HG03520 (cell line): Measurements from ENCODE around the gene SPRTN.

Experiments
- ATAC-seq: cut with Tn5 transposase; IDR thresholded peaks from one replicate; pipeline ENCODE4 v1.9.1; 2021; ENCODE audit warnings: mild to moderate bottlenecking, moderate library complexity; ENCODE audit not compliant: unreplicated experiment

The SPRTN gene

GRCh38 chr1:231376101-231376500 lies 38.0 kb downstream of the SPRTN start:
- no peak for ATAC-seq

GRCh38 chr1:231376875-231377549 lies 38.9 kb downstream of the SPRTN start:
- no peak for ATAC-seq

- ATAC-seq: no peak
These were observed 43.6 kb downstream of the SPRTN start for GRCh38 chr1:231381729-231382128.

GRCh38 chr1:231382426-231382825 lies 44.3 kb downstream of the SPRTN start:
- no peak for ATAC-seq

- ATAC-seq: no peak
These were observed 45.2 kb downstream of the SPRTN start for GRCh38 chr1:231383159-231383860.

GRCh38 chr1:231384696-231385415 lies 46.8 kb downstream of the SPRTN start:
- no peak for ATAC-seq

- ATAC-seq: no peak
These were observed 47.3 kb downstream of the SPRTN start for GRCh38 chr1:231385416-231385748.

- no peak for ATAC-seq
These were observed 48.4 kb downstream of the SPRTN start for GRCh38 chr1:231386466-231386865.

GRCh38 chr1:231387770-231388669 lies 49.9 kb downstream of the SPRTN start:
- no peak for ATAC-seq

- no peak for ATAC-seq
These were observed 52.0 kb downstream of the SPRTN start for GRCh38 chr1:231390071-231390470.

GRCh38 chr1:231392389-231393131 lies 54.5 kb downstream of the SPRTN start:
- ATAC-seq: no peak

- no peak for ATAC-seq
These were observed 55.6 kb downstream of the SPRTN start for GRCh38 chr1:231393668-231394067.

- no peak for ATAC-seq
These were observed 57.2 kb downstream of the SPRTN start for GRCh38 chr1:231395076-231395997.

- no peak for ATAC-seq
These were observed 57.9 kb downstream of the SPRTN start for GRCh38 chr1:231395998-231396390.

GRCh38 chr1:231396643-231397042 lies 58.5 kb downstream of the SPRTN start:
- ATAC-seq: no peak

GRCh38 chr1:231397886-231398671 lies 60.0 kb downstream of the SPRTN start:
- no peak for ATAC-seq

- no peak for ATAC-seq
These were observed 63.4 kb downstream of the SPRTN start for GRCh38 chr1:231401478-231401877.

GRCh38 chr1:231404318-231404717 lies 66.2 kb downstream of the SPRTN start:
- no peak for ATAC-seq
